Neural cell (in vitro differentiated cells): ENCODE data around the gene SSBP2. TPM values are rescaled to one million over a fixed set of nuclear protein-coding genes. Genes with fewer than 3 reads are reported as not detected.

Experiments
- H2AFZ ChIP-seq: fragments of 200-600, 300-800 bp; sonication (generic), shearing (Covaris generic); 2 replicates; pipeline ENCODE4 v1.6.0; 2014; ENCODE audit warnings: low read depth, mild to moderate bottlenecking, antibody characterized with exemption, low read length, moderate library complexity
- H3F3A ChIP-seq: fragments of 200-600 bp; shearing (Covaris generic); 2 replicates; pipeline ENCODE4 v1.6.1; 2016; ENCODE audit warnings: mild to moderate bottlenecking, moderate library complexity, mixed read lengths, antibody characterized with exemption, low read length; ENCODE audit not compliant: insufficient read depth, poor library complexity, severe bottlenecking
- H3K27ac ChIP-seq: fragments of 200-600, 300-800 bp; sonication (generic), shearing (Covaris generic); 2 replicates; pipeline ENCODE4 v1.5.1; 2014; ENCODE audit warnings: mild to moderate bottlenecking, low read length, moderate library complexity
- H3K27me3 ChIP-seq: fragments of 300-800, 200-600 bp; sonication (generic), shearing (Covaris generic); 2 replicates; pipeline ENCODE4 v1.6.0; 2014; ENCODE audit warnings: mild to moderate bottlenecking, low read depth, low read length, moderate library complexity; ENCODE audit not compliant: insufficient read depth
- H3K36me3 ChIP-seq: fragments of 300-800, 200-600 bp; sonication (generic), shearing (Covaris generic); 2 replicates; pipeline ENCODE4 v1.5.1; 2014; ENCODE audit warnings: mild to moderate bottlenecking, antibody characterized with exemption, low read length, moderate library complexity; ENCODE audit not compliant: insufficient read depth
- H3K4me2 ChIP-seq: fragments of 300-800, 200-600 bp; sonication (generic), shearing (Covaris generic); 2 replicates; pipeline ENCODE4 v1.6.0; 2014; ENCODE audit warnings: mild to moderate bottlenecking, low read length
- H3K4me3 ChIP-seq: fragments of 300-800, 200-600 bp; sonication (generic), shearing (Covaris generic); 2 replicates; pipeline ENCODE4 v1.5.1; 2014; ENCODE audit warnings: mild to moderate bottlenecking, low read length, moderate library complexity
- H3K79me2 ChIP-seq: fragments of 200-600 bp; shearing (Covaris generic); replicated peaks from 2 replicates; pipeline ENCODE4 v1.6.0; 2014; ENCODE audit warnings: mild to moderate bottlenecking, low read length, moderate library complexity; ENCODE audit not compliant: insufficient read depth
- H3K9ac ChIP-seq: fragments of 300-800, 200-600 bp; sonication (generic), shearing (Covaris generic); 2 replicates; pipeline ENCODE4 v1.6.1; 2016; ENCODE audit warnings: mild to moderate bottlenecking, low read length, mixed read lengths
- H3K9me2 ChIP-seq: fragments of 200-600 bp; shearing (Covaris generic); 2 replicates; pipeline ENCODE4 v1.6.1; 2016; ENCODE audit warnings: mild to moderate bottlenecking, low read length, mixed read lengths; ENCODE audit not compliant: insufficient read depth
- H3K9me3 ChIP-seq: fragments of 200-600, 300-800 bp; sonication (generic), shearing (Covaris generic); 2 replicates; pipeline ENCODE4 v1.6.1; 2016; ENCODE audit warnings: mild to moderate bottlenecking, mixed run types, low read length, moderate library complexity, mixed read lengths
- H4K20me1 ChIP-seq: fragments of 200-600 bp; shearing (Covaris generic); 2 replicates; pipeline ENCODE4 v1.6.1; 2016; ENCODE audit warnings: mild to moderate bottlenecking, mixed run types; ENCODE audit not compliant: insufficient read depth
- CTCF ChIP-seq: fragments of 450-650 bp; IDR thresholded peaks from 2 replicates; pipeline ENCODE4 v1.5.1; 2014; ENCODE audit warnings: antibody characterized with exemption, mild to moderate bottlenecking, moderate library complexity; ENCODE audit not compliant: poor library complexity, severe bottlenecking
- EP300 ChIP-seq: fragments of 450-650 bp; conservative IDR thresholded peaks from 2 replicates; pipeline ENCODE4 v1.6.1; 2014; ENCODE audit warnings: antibody characterized with exemption, mild to moderate bottlenecking, moderate library complexity; ENCODE audit not compliant: poor library complexity, severe bottlenecking
- EZH2 ChIP-seq: fragments of 200-600, 300-800 bp; shearing (Covaris generic), sonication (generic); IDR thresholded peaks from 2 replicates; pipeline ENCODE4 v1.6.1; 2014; ENCODE audit warnings: antibody characterized with exemption, low read length, borderline replicate concordance, mild to moderate bottlenecking; ENCODE audit not compliant: insufficient read depth, poor library complexity, severe bottlenecking
- MXI1 ChIP-seq: fragments of 450-650 bp; conservative IDR thresholded peaks from 2 replicates; pipeline ENCODE4 v1.6.1; 2014; ENCODE audit warnings: antibody characterized with exemption, mild to moderate bottlenecking; ENCODE audit not compliant: poor library complexity, severe bottlenecking
- POLR2AphosphoS5 ChIP-seq: IDR thresholded peaks from 2 replicates; pipeline ENCODE4 v1.6.1; 2012
- RAD21 ChIP-seq: fragments of 450-650 bp; conservative IDR thresholded peaks from 2 replicates; pipeline ENCODE4 v1.6.1; 2014; ENCODE audit warnings: antibody characterized with exemption, mild to moderate bottlenecking, moderate library complexity
- REST ChIP-seq: IDR thresholded peaks from 2 replicates; pipeline ENCODE4 v1.6.1; 2012; ENCODE audit warnings: borderline replicate concordance
- SMC3 ChIP-seq: fragments of 450-650 bp; conservative IDR thresholded peaks from 2 replicates; pipeline ENCODE4 v1.6.1; 2014; ENCODE audit warnings: antibody characterized with exemption, mild to moderate bottlenecking, moderate library complexity; ENCODE audit not compliant: poor library complexity
- TAF1 ChIP-seq: IDR thresholded peaks from 2 replicates; pipeline ENCODE4 v1.6.1; 2012; ENCODE audit warnings: low read depth
- polyA plus RNA-seq: library from polyadenylated mRNA; depleted of rRNA; stranded (reverse); fragments of >200 nt; gene quantifications from 2 replicates; pipeline ENCODE4 v1.2.3, GENCODE V29; 2014

SSBP2 gene
- polyA plus RNA-seq, 1 donor from 2014 or later, result 128 TPM

GRCh38 chr5:81544351-81545018 lies 206.4 kb downstream of the SSBP2 start:
- H3K9ac ChIP-seq, result no peak overlapping the region
- H2AFZ ChIP-seq, result no peak overlapping the region
- no peaks in the 10 kb centered on the region for H3K9me2 ChIP-seq
- H3K27me3 ChIP-seq, result no peaks in the 10 kb centered on the region
- H3K79me2 ChIP-seq, result peaks cover 10% of the 10 kb centered on the region
- H3K9me3 ChIP-seq, result no peaks in the 10 kb centered on the region
- no peak overlapping the region for H3K4me3 ChIP-seq
- H4K20me1 ChIP-seq, result no peaks in the 10 kb centered on the region
- H3K36me3 ChIP-seq, result no peaks in the 10 kb centered on the region
- H3F3A ChIP-seq, result no peaks in the 10 kb centered on the region
- no peak overlapping the region for H3K4me2 ChIP-seq
- no peak for TF ChIP-seq MXI1
- TF ChIP-seq SMC3, result no peak
- no peak for TF ChIP-seq CTCF
- H3K27ac ChIP-seq, result no peak overlapping the region

GRCh38 chr5:81542242-81542641 lies 208.7 kb downstream of the SSBP2 start:
- H4K20me1 ChIP-seq, result no peaks in the 10 kb centered on the region
- no peaks in the 10 kb centered on the region for H3K9me2 ChIP-seq
- no peak overlapping the region for H2AFZ ChIP-seq
- no peak for TF ChIP-seq EZH2
- TF ChIP-seq REST, result no peak
- TF ChIP-seq CTCF, result no peak
- TF ChIP-seq TAF1, result no peak
- TF ChIP-seq RAD21, result no peak
- TF ChIP-seq POLR2AphosphoS5, result no peak
- TF ChIP-seq SMC3, result no peak
- TF ChIP-seq EP300, result no peak
- no peak for TF ChIP-seq MXI1
- H3K9ac ChIP-seq, result no peak overlapping the region
- H3F3A ChIP-seq, result no peaks in the 10 kb centered on the region
- no peak overlapping the region for H3K27ac ChIP-seq
- H3K79me2 ChIP-seq, result peaks cover 10% of the 10 kb centered on the region
- H3K36me3 ChIP-seq, result peaks cover 10% of the 10 kb centered on the region
- H3K9me3 ChIP-seq, result peaks cover 9% of the 10 kb centered on the region
- H3K4me2 ChIP-seq, result no peak overlapping the region
- no peak overlapping the region for H3K4me3 ChIP-seq
- H3K27me3 ChIP-seq, result no peaks in the 10 kb centered on the region
